ENCODE measurements around the gene BRINP3.

BRINP3 gene

DNA sequence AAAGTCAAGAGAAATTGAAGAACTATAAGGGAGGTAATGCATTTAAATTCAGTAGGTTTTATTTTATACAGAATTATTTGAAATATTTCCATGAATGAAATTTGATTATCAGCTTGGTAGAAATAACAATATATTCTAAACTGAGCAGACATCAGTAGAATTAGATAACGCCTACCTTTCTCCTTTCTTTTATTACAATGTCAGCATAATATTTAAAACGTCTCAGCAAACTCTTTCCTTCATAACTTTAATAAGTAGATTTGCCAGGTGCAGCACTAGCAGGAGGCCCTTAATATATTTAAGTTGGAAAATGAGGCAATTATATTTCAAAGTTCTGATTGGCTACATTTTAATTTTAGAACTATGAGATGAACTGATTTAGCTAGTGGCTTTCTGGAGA is 298.8 kb downstream of the BRINP3 start (continued):
- TF ChIP-seq PRDM4 (tag by site-specific recombination; IDR thresholded peaks at IDR 0.05), result no peak
- TF ChIP-seq ZSCAN30 (tag by site-specific recombination; IDR thresholded peaks at IDR 0.05), result no peak
- TF ChIP-seq, protein P1, sequence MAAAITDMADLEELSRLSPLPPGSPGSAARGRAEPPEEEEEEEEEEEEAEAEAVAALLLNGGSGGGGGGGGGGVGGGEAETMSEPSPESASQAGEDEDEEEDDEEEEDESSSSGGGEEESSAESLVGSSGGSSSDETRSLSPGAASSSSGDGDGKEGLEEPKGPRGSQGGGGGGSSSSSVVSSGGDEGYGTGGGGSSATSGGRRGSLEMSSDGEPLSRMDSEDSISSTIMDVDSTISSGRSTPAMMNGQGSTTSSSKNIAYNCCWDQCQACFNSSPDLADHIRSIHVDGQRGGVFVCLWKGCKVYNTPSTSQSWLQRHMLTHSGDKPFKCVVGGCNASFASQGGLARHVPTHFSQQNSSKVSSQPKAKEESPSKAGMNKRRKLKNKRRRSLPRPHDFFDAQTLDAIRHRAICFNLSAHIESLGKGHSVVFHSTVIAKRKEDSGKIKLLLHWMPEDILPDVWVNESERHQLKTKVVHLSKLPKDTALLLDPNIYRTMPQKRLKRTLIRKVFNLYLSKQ (tag by site-specific recombination; IDR thresholded peaks at IDR 0.05; ENCODE audit: borderline replicate concordance), result no peak
- TF ChIP-seq ZNF561 (tag by site-specific recombination; IDR thresholded peaks at IDR 0.05; ENCODE audit: borderline replicate concordance), result no peak
- TF ChIP-seq ZNF426 (tag by site-specific recombination; IDR thresholded peaks at IDR 0.05), result no peak
- no peak for TF ChIP-seq ZNF423 (tag by site-specific recombination; IDR thresholded peaks at IDR 0.05)

- no peak overlapping the region for H3K4me3 ChIP-seq (ENCODE audit: low read depth, low read length)
- POLR2A ChIA-PET, result no interaction called here
- no peaks in the 10 kb centered on the region for H3K36me3 ChIP-seq (ENCODE audit: control insufficient read depth in 2 of 2, insufficient read depth in 1 of 2, low read length in 2 of 2)
- H3K27ac ChIP-seq (ENCODE audit: extremely low read depth, low read depth, low read length), result no peak overlapping the region
- H3K4me1 ChIP-seq (ENCODE audit: control insufficient read depth, insufficient read depth, low read length), result no peaks in the 10 kb centered on the region
- H3K9me3 ChIP-seq (ENCODE audit: control insufficient read depth, insufficient read depth, low read depth, low read length), result no peaks in the 10 kb centered on the region
- no peak for TF ChIP-seq PRDM2 (tag by site-specific recombination; IDR thresholded peaks at IDR 0.05; ENCODE audit: borderline replicate concordance)
- TF ChIP-seq ZNF366 (tag by site-specific recombination; conservative IDR thresholded peaks at IDR 0.05), result no peak
- no peak for TF ChIP-seq HOXC10 (CRISPR knock-in tag; IDR thresholded peaks at IDR 0.05)
- TF ChIP-seq GLI4 (tag by site-specific recombination; IDR thresholded peaks at IDR 0.05), result no peak
- TF ChIP-seq ZNF514 (tag by site-specific recombination; IDR thresholded peaks at IDR 0.05), result no peak
- no peak for TF ChIP-seq ZNF324 (tag by site-specific recombination; IDR thresholded peaks at IDR 0.05)
- no peak for TF ChIP-seq ZNF548 (tag by site-specific recombination; IDR thresholded peaks at IDR 0.05)
- no peak for TF ChIP-seq ZNF140 (tag by site-specific recombination; IDR thresholded peaks at IDR 0.05)
- TF ChIP-seq ZBTB7A (tag by site-specific recombination; IDR thresholded peaks at IDR 0.05; ENCODE audit: low read depth), result no peak
- no peak for TF ChIP-seq SCRT1 (tag by site-specific recombination; IDR thresholded peaks at IDR 0.05; ENCODE audit: borderline replicate concordance)
- TF ChIP-seq, protein P2, sequence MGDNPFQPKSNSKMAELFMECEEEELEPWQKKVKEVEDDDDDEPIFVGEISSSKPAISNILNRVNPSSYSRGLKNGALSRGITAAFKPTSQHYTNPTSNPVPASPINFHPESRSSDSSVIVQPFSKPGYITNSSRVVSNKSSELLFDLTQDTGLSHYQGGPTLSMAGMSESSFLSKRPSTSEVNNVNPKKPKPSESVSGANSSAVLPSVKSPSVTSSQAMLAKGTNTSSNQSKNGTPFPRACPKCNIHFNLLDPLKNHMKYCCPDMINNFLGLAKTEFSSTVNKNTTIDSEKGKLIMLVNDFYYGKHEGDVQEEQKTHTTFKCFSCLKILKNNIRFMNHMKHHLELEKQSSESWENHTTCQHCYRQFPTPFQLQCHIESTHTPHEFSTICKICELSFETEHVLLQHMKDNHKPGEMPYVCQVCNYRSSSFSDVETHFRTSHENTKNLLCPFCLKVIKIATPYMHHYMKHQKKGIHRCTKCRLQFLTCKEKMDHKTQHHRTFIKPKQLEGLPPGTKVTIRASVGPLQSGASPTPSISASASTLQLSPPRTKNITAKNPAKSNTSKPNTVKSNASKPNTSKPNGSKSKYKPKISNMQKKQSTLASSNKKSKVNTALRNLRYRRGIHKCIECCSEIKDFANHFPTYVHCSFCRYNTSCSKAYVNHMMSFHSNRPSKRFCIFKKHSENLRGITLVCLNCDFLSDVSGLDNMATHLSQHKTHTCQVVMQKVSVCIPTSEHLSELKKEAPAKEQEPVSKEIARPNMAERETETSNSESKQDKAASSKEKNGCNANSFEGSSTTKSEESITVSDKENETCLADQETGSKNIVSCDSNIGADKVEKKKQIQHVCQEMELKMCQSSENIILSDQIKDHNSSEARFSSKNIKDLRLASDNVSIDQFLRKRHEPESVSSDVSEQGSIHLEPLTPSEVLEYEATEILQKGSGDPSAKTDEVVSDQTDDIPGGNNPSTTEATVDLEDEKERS (tag by site-specific recombination; IDR thresholded peaks at IDR 0.05), result no peak
- no peak for TF ChIP-seq ATF2 (tag by site-specific recombination; IDR thresholded peaks at IDR 0.05; ENCODE audit: low read depth)
- no peak for TF ChIP-seq PRDM1 (tag by site-specific recombination; IDR thresholded peaks at IDR 0.05)
- CTCF ChIA-PET, result no interaction called here
These were observed 300.1 kb downstream of the BRINP3 start for GRCh38 chr1:190177555-190177954.

Data from HEK293 (cell line).